ENCODE results near the gene ACO2.

ACO2 gene

GRCh38 chr22:41539146-41540005 is 70.5 kb downstream of the ACO2 start:
- peaks cover 19 to 23% of the 10 kb centered on the region in 2 donors for H3K4me1 Mint-ChIP-seq (ENCODE audit: low read depth in 2 of 2)
- DNase-seq (no peak), ATAC-seq (replicated peaks) (no peak)
- H3K4me3 Mint-ChIP-seq: no peak overlapping the region
- no peaks in the 10 kb centered on the region for H3K9me3 Mint-ChIP-seq
- H3K36me3 Mint-ChIP-seq (ENCODE audit: insufficient read depth): peaks cover 48% of the 10 kb centered on the region
- no peaks in the 10 kb centered on the region for H3K27me3 Mint-ChIP-seq
- H3K27ac Mint-ChIP-seq: no peak overlapping the region

- Mint-ChIP-seq H3K27me3 (no peaks in the 10 kb centered on the region), H3K27ac (no peak overlapping the region), H3K36me3 (ENCODE audit: insufficient read depth) (peaks cover 45% of the 10 kb centered on the region), H3K4me1 (ENCODE audit: low read depth in 2 of 2) (peaks cover 25 to 28% of the 10 kb centered on the region in 2 donors), H3K9me3 (no peaks in the 10 kb centered on the region), H3K4me3 (no peak overlapping the region)
- ATAC-seq (replicated peaks) (no peak), DNase-seq (no peak)
Measured at GRCh38 chr22:41540006-41540315, 71.0 kb downstream of the ACO2 start.

GRCh38 chr22:41540365-41540764 is 71.4 kb downstream of the ACO2 start:
- ATAC-seq (replicated peaks) (no peak), DNase-seq (no peak)
- no peaks in the 10 kb centered on the region for H3K9me3 Mint-ChIP-seq
- H3K4me1 Mint-ChIP-seq (ENCODE audit: low read depth in 2 of 2): peaks cover 27 to 30% of the 10 kb centered on the region in 2 donors
- H3K27ac Mint-ChIP-seq: peak overlapping the region in 1 of 2 donors; percentile 47
- peaks cover 41% of the 10 kb centered on the region for H3K36me3 Mint-ChIP-seq (ENCODE audit: insufficient read depth)
- no peaks in the 10 kb centered on the region for H3K27me3 Mint-ChIP-seq
- H3K4me3 Mint-ChIP-seq: no peak overlapping the region

GRCh38 chr22:41541484-41541883 is 72.6 kb downstream of the ACO2 start:
- DNase-seq: no peak
- Mint-ChIP-seq H3K27ac (peak overlapping the region in 1 of 2 donors; percentile 0), H3K9me3 (no peaks in the 10 kb centered on the region), H3K4me1 (ENCODE audit: low read depth in 2 of 2) (peaks cover 27 to 30% of the 10 kb centered on the region in 2 donors), H3K27me3 (no peaks in the 10 kb centered on the region), H3K36me3 (ENCODE audit: insufficient read depth) (peaks cover 39% of the 10 kb centered on the region), H3K4me3 (no peak overlapping the region)
- ATAC-seq (replicated peaks): no peak

GRCh38 chr22:41542224-41542623 is 73.3 kb downstream of the ACO2 start:
- Mint-ChIP-seq H3K36me3 (ENCODE audit: insufficient read depth) (peaks cover 35% of the 10 kb centered on the region), H3K4me1 (ENCODE audit: low read depth in 2 of 2) (peaks cover 27 to 30% of the 10 kb centered on the region in 2 donors), H3K9me3 (no peaks in the 10 kb centered on the region), H3K27me3 (no peaks in the 10 kb centered on the region), H3K27ac (peak overlapping the region; percentile 0 to 49), H3K4me3 (no peak overlapping the region)
- ATAC-seq (replicated peaks) (no peak), DNase-seq (no peak)

GRCh38 chr22:41543854-41544670 is 75.1 kb downstream of the ACO2 start, which contains the start of gene POLR3H:
POLR3H (minus strand) TSS chr22:41544470; CDS start chr22:41544101, 369 bp downstream.
- H3K27me3 Mint-ChIP-seq: no peaks in the 10 kb centered on the region
- H3K4me1 Mint-ChIP-seq (ENCODE audit: low read depth in 2 of 2): peaks cover 27 to 30% of the 10 kb centered on the region in 2 donors

GRCh38 chr22:41544671-41545476 is 76.0 kb downstream of the ACO2 start:
- ATAC-seq (replicated peaks) (peak; percentile 3), DNase-seq (no peak)
- Mint-ChIP-seq H3K4me1 (ENCODE audit: low read depth in 2 of 2) (peaks cover 27 to 30% of the 10 kb centered on the region in 2 donors), H3K4me3 (peak overlapping the region; percentile 92 to 95), H3K27ac (peak overlapping the region; percentile 93 to 94), H3K9me3 (no peaks in the 10 kb centered on the region), H3K27me3 (no peaks in the 10 kb centered on the region), H3K36me3 (ENCODE audit: insufficient read depth) (peaks cover 22% of the 10 kb centered on the region)

More at GRCh38 chr22:41543854-41544670, 75.1 kb downstream of the ACO2 start, which contains the start of gene POLR3H:
- Mint-ChIP-seq H3K4me3 (peak within 1 kb of the TSS; percentile 92 to 95), H3K27ac (peak within 1 kb of the TSS; percentile 93 to 94), H3K36me3 (ENCODE audit: insufficient read depth) (peaks cover 28% of the 10 kb centered on the region), H3K9me3 (no peaks in the 10 kb centered on the region)
- DNase-seq (peak; percentile 90 to 93 (median 93)), ATAC-seq (replicated peaks) (peak; percentile 95)

- ATAC-seq (replicated peaks) (no peak), DNase-seq (no peak)
- Mint-ChIP-seq H3K4me3 (no peak overlapping the region), H3K9me3 (no peaks in the 10 kb centered on the region), H3K4me1 (ENCODE audit: low read depth in 2 of 2) (peaks cover 13% of the 10 kb centered on the region in 2 donors), H3K27ac (no peak overlapping the region), H3K27me3 (peaks cover 0 to 20% of the 10 kb centered on the region in 2 donors), H3K36me3 (ENCODE audit: insufficient read depth) (peaks cover 9% of the 10 kb centered on the region)
Measured at GRCh38 chr22:41548830-41549211, 79.9 kb downstream of the ACO2 start.

GRCh38 chr22:41550952-41551491 is 82.1 kb downstream of the ACO2 start:
- no peaks in the 10 kb centered on the region for H3K36me3 Mint-ChIP-seq (ENCODE audit: insufficient read depth)
- ATAC-seq (replicated peaks): no peak

GRCh38 chr22:41551877-41552582 is 83.1 kb downstream of the ACO2 start:
- Mint-ChIP-seq H3K4me3 (no peak overlapping the region), H3K9me3 (no peaks in the 10 kb centered on the region), H3K4me1 (ENCODE audit: low read depth in 2 of 2) (peaks cover 3 to 4% of the 10 kb centered on the region in 2 donors), H3K36me3 (ENCODE audit: insufficient read depth) (no peaks in the 10 kb centered on the region), H3K27ac (no peak overlapping the region), H3K27me3 (peaks cover 10 to 45% of the 10 kb centered on the region in 2 donors)
- DNase-seq (no peak), ATAC-seq (replicated peaks) (no peak)

More at GRCh38 chr22:41550952-41551491, 82.1 kb downstream of the ACO2 start:
- Mint-ChIP-seq H3K9me3 (no peaks in the 10 kb centered on the region), H3K27ac (no peak overlapping the region), H3K4me1 (ENCODE audit: low read depth in 2 of 2) (peaks cover 3 to 4% of the 10 kb centered on the region in 2 donors), H3K4me3 (no peak overlapping the region), H3K27me3 (peaks cover 0 to 35% of the 10 kb centered on the region in 2 donors)
- DNase-seq: no peak

GRCh38 chr22:41555325-41555982 is 86.5 kb downstream of the ACO2 start:
- H3K4me1 Mint-ChIP-seq (ENCODE audit: low read depth in 2 of 2): peaks cover 3 to 4% of the 10 kb centered on the region in 2 donors

GRCh38 chr22:41556561-41556960 is 87.6 kb downstream of the ACO2 start:
- ATAC-seq (replicated peaks) (no peak), DNase-seq (no peak)
- H3K36me3 Mint-ChIP-seq (ENCODE audit: insufficient read depth): no peaks in the 10 kb centered on the region
- H3K27ac Mint-ChIP-seq: no peak overlapping the region
- no peak overlapping the region for H3K4me3 Mint-ChIP-seq
- no peaks in the 10 kb centered on the region for H3K9me3 Mint-ChIP-seq
- peaks cover 3 to 4% of the 10 kb centered on the region in 2 donors for H3K4me1 Mint-ChIP-seq (ENCODE audit: low read depth in 2 of 2)
- peaks cover 23 to 85% of the 10 kb centered on the region in 2 donors for H3K27me3 Mint-ChIP-seq

More at GRCh38 chr22:41555325-41555982, 86.5 kb downstream of the ACO2 start:
- Mint-ChIP-seq H3K27ac (no peak overlapping the region), H3K4me3 (no peak overlapping the region), H3K36me3 (ENCODE audit: insufficient read depth) (no peaks in the 10 kb centered on the region), H3K9me3 (no peaks in the 10 kb centered on the region), H3K27me3 (peaks cover 16 to 74% of the 10 kb centered on the region in 2 donors)
- no peak for DNase-seq
- no peak for ATAC-seq (replicated peaks)

Data from effector memory CD8-positive, alpha-beta T cell (primary cell).